H1 (cell line): ENCODE results near the gene NANOS2. TPM values are rescaled to one million over a fixed set of nuclear protein-coding genes. Genes with fewer than 3 reads are reported as not detected.

Experiments used
- ATF2 ChIP-seq: IDR thresholded peaks from 2 replicates; pipeline ENCODE4 v1.6.1; 2012; ENCODE audit warnings: low read length, inconsistent platforms
- CBX5 ChIP-seq: fragments of 300-800, 300-1000 bp; sonication (generic); IDR thresholded peaks from 2 replicates; pipeline ENCODE4 v1.7.1; 2016; ENCODE audit warnings: antibody characterized with exemption, low read length, low read depth
- EZH2 ChIP-seq: fragments of 200-600 bp; sonication (generic); IDR thresholded peaks from 2 replicates; pipeline ENCODE4 v1.7.1; 2012; ENCODE audit warnings: low read depth, mild to moderate bottlenecking, moderate library complexity, low read length, inconsistent platforms; ENCODE audit not compliant: severe bottlenecking
- JUND ChIP-seq: IDR thresholded peaks from 2 replicates; pipeline ENCODE4 v1.6.1; 2011; ENCODE audit warnings: mild to moderate bottlenecking, improper control_type of control experiment, low read length
- KDM4A ChIP-seq: IDR thresholded peaks from one replicate; pipeline ENCODE4 v1.7.1; 2012; ENCODE audit warnings: low read depth, mild to moderate bottlenecking, moderate library complexity, low read length, inconsistent platforms; ENCODE audit not compliant: severe bottlenecking
- POLR2A ChIP-seq, 2 experiments: IDR thresholded peaks; 1 replicate in 1 of 2; 2 replicates in 1 of 2; pipeline ENCODE4 v1.6.1; 2011; ENCODE audit warnings: low read depth in 2 of 2, low read length in 2 of 2, mild to moderate bottlenecking in 2 of 2; ENCODE audit errors: control extremely low read depth in 1 of 2
- POU5F1 ChIP-seq: IDR thresholded peaks from 2 replicates; pipeline ENCODE4 v1.6.1; 2011; ENCODE audit warnings: low read depth, mild to moderate bottlenecking, low read length, moderate library complexity
- SAP30 ChIP-seq: fragments of 300-600 bp; sonication (generic); IDR thresholded peaks from 2 replicates; pipeline ENCODE4 v1.7.1; 2012; ENCODE audit warnings: low read length, moderate library complexity, mild to moderate bottlenecking, inconsistent platforms; ENCODE audit not compliant: insufficient read depth, insufficient replicate concordance
- SIN3A ChIP-seq, 2 experiments: IDR thresholded peaks in 1 of 2; conservative IDR thresholded peaks in 1 of 2; 2 replicates each; pipeline ENCODE4 v1.6.1; 2011 to 2012; ENCODE audit warnings: low read length in 2 of 2, improper control_type of control experiment in 1 of 2, low read depth in 1 of 2, mild to moderate bottlenecking in 1 of 2
- SIX5 ChIP-seq: IDR thresholded peaks from 2 replicates; pipeline ENCODE4 v1.6.1; 2011; ENCODE audit warnings: mild to moderate bottlenecking, low read depth, low read length
- TBP ChIP-seq: IDR thresholded peaks from 2 replicates; pipeline ENCODE4 v1.6.1; 2011; ENCODE audit warnings: low read depth, low read length, improper control_type of control experiment
- TEAD4 ChIP-seq: IDR thresholded peaks from 2 replicates; pipeline ENCODE4 v1.6.1; 2012; ENCODE audit warnings: low read depth, low read length, inconsistent platforms, mixed read lengths
- polyA plus RNA-seq, 7 experiments: library from polyadenylated mRNA; depleted of rRNA in 3 of 7; stranded (reverse) in 5 of 7; unstranded in 2 of 7; fragments of >200 nt in 5 of 7; fragments of 200-250 nt in 2 of 7; gene quantifications; 1 replicate in 5 of 7; 2 replicates in 1 of 7; 4 replicates in 1 of 7; pipeline versions ENCODE4 v1.2.1 to v1.2.3, GENCODE V29; 2011 to 2013; ENCODE audit warnings: missing spikeins in 2 of 7, mixed read lengths in 2 of 7
- total RNA-seq: library from RNA; stranded (reverse); fragmentation: NEBNext Ultra II Directional; extraction: Animal tissue kit (Norgen Biotek cat#: 25700); gene quantifications from 2 replicates; pipeline ENCODE4 v1.2.1, GENCODE V29; 2021
- TF ChIP-seq, protein P1 (sequence below): IDR thresholded peaks from 2 replicates; pipeline ENCODE4 v1.6.1; 2012; ENCODE audit warnings: inconsistent platforms
- TF ChIP-seq, protein P2 (sequence below): IDR thresholded peaks from 2 replicates; pipeline ENCODE4 v1.6.1; 2011; ENCODE audit warnings: low read length, improper control_type of control experiment
- TF ChIP-seq, protein P3 (sequence below): IDR thresholded peaks from 2 replicates; pipeline ENCODE4 v1.6.1; 2012; ENCODE audit warnings: inconsistent platforms
- TF ChIP-seq, protein P4 (sequence below): IDR thresholded peaks from 2 replicates; pipeline ENCODE4 v1.6.1; 2011; ENCODE audit warnings: low read depth, mild to moderate bottlenecking, low read length; ENCODE audit not compliant: insufficient read depth

Gene NANOS2
- total and polyA plus RNA-seq, 2 of the 8 experiments (the other 6 are each of a cell fraction or from before 2014, with no cell fraction given), result 0.20 TPM; not detected in 1

DNA sequence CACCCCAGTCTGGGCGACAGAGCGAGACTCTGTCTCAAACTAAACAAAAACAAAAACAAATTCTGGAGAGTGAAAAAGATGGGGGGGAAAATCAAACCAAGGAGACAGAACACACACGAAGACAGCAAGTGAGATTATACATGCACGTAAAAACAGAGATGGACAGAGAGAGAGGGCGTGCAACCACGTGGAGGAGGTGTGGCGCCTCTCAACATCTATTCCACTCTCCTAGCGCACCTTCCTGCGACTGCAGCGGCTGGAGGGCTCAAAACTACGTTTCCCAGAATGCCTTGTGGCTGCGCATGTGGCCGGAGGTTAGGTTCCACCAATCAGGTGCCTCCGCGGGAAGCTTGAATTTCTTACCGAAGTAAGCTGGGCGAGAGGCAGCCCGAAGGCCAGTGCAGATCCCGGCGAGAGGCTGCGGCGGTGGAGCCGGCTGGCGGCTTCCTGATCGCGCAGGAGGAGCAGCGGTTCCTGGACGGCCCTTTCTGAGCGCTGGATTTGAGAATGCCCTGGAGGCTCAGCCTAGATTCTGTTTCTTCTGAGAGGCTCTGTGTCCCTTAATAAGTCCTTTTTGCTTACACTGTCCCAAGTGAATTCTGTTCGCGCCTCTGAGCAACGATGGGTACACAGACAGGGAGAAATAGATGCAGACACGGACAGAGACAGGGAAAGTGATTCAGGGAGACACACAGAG, 13.1 kb upstream of the NANOS2 start (continued):
- peak; percentile 85 for TF ChIP-seq SIX5
- no peak for TF ChIP-seq POU5F1
- TF ChIP-seq KDM4A, result peak; percentile 32
- TF ChIP-seq EZH2, result no peak
- TF ChIP-seq, protein P1, sequence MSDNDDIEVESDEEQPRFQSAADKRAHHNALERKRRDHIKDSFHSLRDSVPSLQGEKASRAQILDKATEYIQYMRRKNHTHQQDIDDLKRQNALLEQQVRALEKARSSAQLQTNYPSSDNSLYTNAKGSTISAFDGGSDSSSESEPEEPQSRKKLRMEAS, result peak; percentile 93
- no peak for TF ChIP-seq ATF2
- peak; percentile 28; the same call in 1 of the 2 replicates for TF ChIP-seq TEAD4
- TF ChIP-seq, protein P2, sequence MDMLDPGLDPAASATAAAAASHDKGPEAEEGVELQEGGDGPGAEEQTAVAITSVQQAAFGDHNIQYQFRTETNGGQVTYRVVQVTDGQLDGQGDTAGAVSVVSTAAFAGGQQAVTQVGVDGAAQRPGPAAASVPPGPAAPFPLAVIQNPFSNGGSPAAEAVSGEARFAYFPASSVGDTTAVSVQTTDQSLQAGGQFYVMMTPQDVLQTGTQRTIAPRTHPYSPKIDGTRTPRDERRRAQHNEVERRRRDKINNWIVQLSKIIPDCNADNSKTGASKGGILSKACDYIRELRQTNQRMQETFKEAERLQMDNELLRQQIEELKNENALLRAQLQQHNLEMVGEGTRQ, result peak; percentile 86
- TF ChIP-seq, protein P3, sequence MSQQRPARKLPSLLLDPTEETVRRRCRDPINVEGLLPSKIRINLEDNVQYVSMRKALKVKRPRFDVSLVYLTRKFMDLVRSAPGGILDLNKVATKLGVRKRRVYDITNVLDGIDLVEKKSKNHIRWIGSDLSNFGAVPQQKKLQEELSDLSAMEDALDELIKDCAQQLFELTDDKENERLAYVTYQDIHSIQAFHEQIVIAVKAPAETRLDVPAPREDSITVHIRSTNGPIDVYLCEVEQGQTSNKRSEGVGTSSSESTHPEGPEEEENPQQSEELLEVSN, result peak; percentile 98
- TF ChIP-seq, protein P4, sequence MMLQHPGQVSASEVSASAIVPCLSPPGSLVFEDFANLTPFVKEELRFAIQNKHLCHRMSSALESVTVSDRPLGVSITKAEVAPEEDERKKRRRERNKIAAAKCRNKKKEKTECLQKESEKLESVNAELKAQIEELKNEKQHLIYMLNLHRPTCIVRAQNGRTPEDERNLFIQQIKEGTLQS, result peak; percentile 63; the same call in 1 of the 2 replicates
- TF ChIP-seq TBP, result peak; percentile 91
- TF ChIP-seq SAP30, result no peak
- peak; percentile 56 to 92 for TF ChIP-seq POLR2A (IDR thresholded peaks at IDR 0.05; ENCODE audit: control extremely low read depth in 1 of 2, low read depth in 2 of 2, low read length in 2 of 2)
- TF ChIP-seq SIN3A (conservative IDR thresholded peaks at IDR 0.05 in 1 of 2, IDR thresholded peaks at IDR 0.05 in 1 of 2; ENCODE audit: low read depth in 1 of 2, low read length in 2 of 2), result peak; percentile 91 to 98; a peak in 3 of 4 replicates
- TF ChIP-seq JUND, result 0 out of 2 replicates have a peak, but pooled peaks have one; percentile 6
- TF ChIP-seq CBX5, result no peak
